H1 (cell line): ENCODE measurements around the gene IGFBP6. TPM values are rescaled to one million over a fixed set of nuclear protein-coding genes. Genes with fewer than 3 reads are reported as not detected.

Source experiments
- CTCF ChIA-PET: fragments of 300-600 bp; sonication (Branson Sonifier 250); formaldehyde crosslinking; loops from one replicate; lab custom pipeline; 2021; ENCODE audit not compliant: partially characterized antibody; lab: Charles Lee
- POLR2A ChIA-PET: fragments of 300-600 bp; sonication (Branson Sonifier 250); formaldehyde crosslinking; loops from one replicate; lab custom pipeline; 2021; ENCODE audit warnings: inconsistent platforms; ENCODE audit not compliant: partially characterized antibody; lab: Charles Lee
- DNase-seq, 2 experiments: peaks; one replicate each; pipeline versions ENCODE4 v3.0.0 to v3.0.0-alpha.2; 2010 to 2022; ENCODE audit warnings: low spot score in 2 of 2, low read depth in 1 of 2, mixed read lengths in 1 of 2
- FAIRE-seq: peaks from 2 replicates; lab custom pipeline; 2011; peaks lifted over from hg19 to GRCh38; lab: Jason Lieb, UNC
- H2AFZ ChIP-seq: 2 replicates; pipeline ENCODE4 v1.8.1; 2012; ENCODE audit warnings: low read length, inconsistent platforms
- H2AK5ac ChIP-seq: 2 replicates; pipeline ENCODE4 v1.6.1; 2013; ENCODE audit warnings: low read depth, low read length
- H2BK120ac ChIP-seq: replicated peaks from 2 replicates; pipeline ENCODE3; 2013; ENCODE audit warnings: low read depth, low read length, inconsistent platforms
- H2BK12ac ChIP-seq: 2 replicates; pipeline ENCODE4 v1.6.1; 2013; ENCODE audit warnings: low read depth, low read length
- H2BK15ac ChIP-seq: 2 replicates; pipeline ENCODE4 v1.6.1; 2013; ENCODE audit warnings: low read length
- H2BK20ac ChIP-seq: 2 replicates; pipeline ENCODE4 v1.6.1; 2013; ENCODE audit warnings: low read length
- H2BK5ac ChIP-seq: 2 replicates; pipeline ENCODE4 v1.6.1; 2013; ENCODE audit warnings: low read depth, low read length
- H3K14ac ChIP-seq: 2 replicates; pipeline ENCODE4 v1.6.1; 2013; ENCODE audit warnings: inconsistent platforms; ENCODE audit not compliant: insufficient read length
- H3K18ac ChIP-seq: 2 replicates; pipeline ENCODE4 v1.6.1; 2013; ENCODE audit warnings: low read length; ENCODE audit errors: extremely low read depth
- H3K23ac ChIP-seq: 2 replicates; pipeline ENCODE4 v1.6.1; 2013; ENCODE audit warnings: inconsistent platforms; ENCODE audit not compliant: insufficient read length
- H3K23me2 ChIP-seq: 2 replicates; pipeline ENCODE4 v1.6.1; 2013; ENCODE audit warnings: low read depth, low read length
- H3K27ac ChIP-seq: 2 replicates; pipeline ENCODE4 v1.6.1; 2011; ENCODE audit warnings: low read depth, low read length, inconsistent platforms
- H3K27me3 ChIP-seq, 4 experiments: replicated peaks in 1 of 4; 1 replicate in 1 of 4; 2 replicates in 3 of 4; pipeline versions ENCODE4 v1.6.1 to v1.8.1; 2011 to 2013; ENCODE audit warnings: low read length in 3 of 4, mild to moderate bottlenecking in 3 of 4, inconsistent platforms in 2 of 4, mixed read lengths in 2 of 4, moderate library complexity in 1 of 4; ENCODE audit not compliant: control insufficient read depth in 3 of 4, insufficient read depth in 3 of 4; ENCODE audit errors: extremely low read depth in 1 of 4
- H3K36me3 ChIP-seq, 4 experiments: 2 replicates each; pipeline versions ENCODE4 v1.6.1 to v1.8.1; 2011 to 2013; ENCODE audit warnings: mild to moderate bottlenecking in 4 of 4, low read length in 3 of 4, moderate library complexity in 2 of 4, control low read depth in 1 of 4, inconsistent platforms in 1 of 4; ENCODE audit not compliant: insufficient read depth in 4 of 4, control insufficient read depth in 2 of 4
- H3K4ac ChIP-seq: replicated peaks from 2 replicates; pipeline ENCODE3; 2013; ENCODE audit warnings: low read length, low read depth, mixed read lengths, inconsistent platforms; ENCODE audit not compliant: insufficient read length
- H3K4me1 ChIP-seq, 4 experiments: replicated peaks in 1 of 4; 1 replicate in 1 of 4; 2 replicates in 3 of 4; pipeline versions ENCODE4 v1.6.1 to v1.8.1; 2011 to 2013; ENCODE audit warnings: low read length in 3 of 4, inconsistent platforms in 2 of 4, mixed read lengths in 1 of 4; ENCODE audit not compliant: insufficient read depth in 4 of 4, control insufficient read depth in 3 of 4
- H3K4me2 ChIP-seq, 2 experiments: 2 replicates each; pipeline versions ENCODE4 v1.6.1 to v1.8.1; 2011 to 2013; ENCODE audit warnings: low read depth in 2 of 2, low read length in 2 of 2, control low read depth in 1 of 2, inconsistent platforms in 1 of 2, mild to moderate bottlenecking in 1 of 2; ENCODE audit not compliant: insufficient read depth in 1 of 2
- H3K4me3 ChIP-seq, 4 experiments: fragments of 200-600, 300-600 bp in 1 of 4; sonication (generic), shearing (Covaris generic), sonication (Bioruptor Twin) in 1 of 4; 2 replicates each; pipeline versions ENCODE4 v1.5.1 to v1.8.1; 2011 to 2016; ENCODE audit warnings: low read length in 4 of 4, low read depth in 3 of 4, control low read depth in 2 of 4, inconsistent platforms in 2 of 4, mild to moderate bottlenecking in 2 of 4, mixed read lengths in 1 of 4, moderate library complexity in 1 of 4; ENCODE audit not compliant: insufficient read depth in 2 of 4; ENCODE audit errors: extremely low read depth in 1 of 4
- H3K56ac ChIP-seq: replicated peaks from 2 replicates; pipeline ENCODE3; 2013; ENCODE audit warnings: low read depth, mild to moderate bottlenecking, mixed read lengths, low read length, inconsistent platforms; ENCODE audit not compliant: insufficient read length
- H3K79me1 ChIP-seq: 2 replicates; pipeline ENCODE4 v1.6.1; 2013; ENCODE audit warnings: low read depth, low read length, control low read depth
- H3K79me2 ChIP-seq, 2 experiments: 2 replicates each; pipeline versions ENCODE4 v1.6.1 to v1.8.1; 2012 to 2013; ENCODE audit warnings: low read length in 2 of 2, mild to moderate bottlenecking in 2 of 2, inconsistent platforms in 1 of 2; ENCODE audit not compliant: insufficient read depth in 2 of 2, control insufficient read depth in 1 of 2
- H3K9ac ChIP-seq, 4 experiments: replicated peaks in 1 of 4; 1 replicate in 1 of 4; 2 replicates in 3 of 4; pipeline versions ENCODE4 v1.6.1 to v1.8.1; 2011 to 2013; ENCODE audit warnings: low read depth in 3 of 4, low read length in 3 of 4, control low read depth in 2 of 4, mild to moderate bottlenecking in 2 of 4, moderate library complexity in 2 of 4, inconsistent platforms in 1 of 4; ENCODE audit errors: extremely low read depth in 1 of 4
- H3K9me3 ChIP-seq, 2 experiments: 2 replicates each; pipeline versions ENCODE4 v1.6.1 to v1.8.1; 2012 to 2013; ENCODE audit warnings: mild to moderate bottlenecking in 2 of 2, moderate library complexity in 2 of 2, control low read depth in 1 of 2, inconsistent platforms in 1 of 2, low read depth in 1 of 2, low read length in 1 of 2, mixed read lengths in 1 of 2; ENCODE audit not compliant: insufficient read depth in 2 of 2
- H4K20me1 ChIP-seq, 2 experiments: replicated peaks in 1 of 2; 2 replicates each; pipeline versions ENCODE3 to v1.8.1; 2011 to 2013; ENCODE audit warnings: inconsistent platforms in 2 of 2, low read length in 2 of 2, mild to moderate bottlenecking in 1 of 2; ENCODE audit not compliant: insufficient read depth in 2 of 2, control insufficient read depth in 1 of 2
- H4K5ac ChIP-seq: 2 replicates; pipeline ENCODE4 v1.6.1; 2013; ENCODE audit warnings: low read length, low read depth, mixed read lengths, inconsistent platforms; ENCODE audit not compliant: insufficient read length
- H4K8ac ChIP-seq: 2 replicates; pipeline ENCODE4 v1.8.0; 2013; ENCODE audit warnings: mild to moderate bottlenecking, moderate library complexity, low read length, inconsistent platforms; ENCODE audit not compliant: insufficient read depth; ENCODE audit errors: extremely low read depth
- H4K91ac ChIP-seq: replicated peaks from 2 replicates; pipeline ENCODE3; 2013; ENCODE audit warnings: low read length, mixed read lengths, inconsistent platforms; ENCODE audit not compliant: insufficient read length
- ASH2L ChIP-seq: fragments of 200-600, 300-600 bp; sonication (generic); IDR thresholded peaks from one replicate; pipeline ENCODE4 v1.7.1; 2017; ENCODE audit warnings: low read length
- BRCA1 ChIP-seq: IDR thresholded peaks from 2 replicates; pipeline ENCODE4 v1.6.1; 2012; ENCODE audit warnings: low read depth, low read length, improper control_type of control experiment
- CHD2 ChIP-seq: IDR thresholded peaks from 2 replicates; pipeline ENCODE4 v1.6.1; 2012; ENCODE audit warnings: low read length, improper control_type of control experiment
- GABPA ChIP-seq: IDR thresholded peaks from 2 replicates; pipeline ENCODE4 v1.6.1; 2011; ENCODE audit warnings: mild to moderate bottlenecking, low read length, moderate library complexity, borderline replicate concordance; ENCODE audit not compliant: insufficient read depth
- KDM5A ChIP-seq: fragments of 200-600 bp; IDR thresholded peaks from 2 replicates; pipeline ENCODE4 v1.7.1; 2012; ENCODE audit warnings: mild to moderate bottlenecking, low read length, inconsistent platforms, mixed read lengths
- MAFK ChIP-seq: IDR thresholded peaks from 2 replicates; pipeline ENCODE4 v1.6.1; 2012; ENCODE audit warnings: low read depth, mild to moderate bottlenecking, improper control_type of control experiment, low read length
- SIRT6 ChIP-seq: IDR thresholded peaks from one replicate; pipeline ENCODE4 v1.7.1; 2012; ENCODE audit warnings: low read length, inconsistent platforms
- SRF ChIP-seq: IDR thresholded peaks from 2 replicates; pipeline ENCODE4 v1.6.1; 2011; ENCODE audit warnings: mild to moderate bottlenecking, low read depth, low read length, moderate library complexity
- TBP ChIP-seq: IDR thresholded peaks from 2 replicates; pipeline ENCODE4 v1.6.1; 2011; ENCODE audit warnings: low read depth, low read length, improper control_type of control experiment
- TCF12 ChIP-seq: IDR thresholded peaks from 2 replicates; pipeline ENCODE4 v1.6.1; 2011; ENCODE audit warnings: low read depth, mild to moderate bottlenecking, low read length
- TEAD4 ChIP-seq: IDR thresholded peaks from 2 replicates; pipeline ENCODE4 v1.6.1; 2012; ENCODE audit warnings: low read depth, low read length, inconsistent platforms, mixed read lengths
- USF2 ChIP-seq: IDR thresholded peaks from 2 replicates; pipeline ENCODE4 v1.6.1; 2011; ENCODE audit warnings: low read length, improper control_type of control experiment
- WGBS, 2 experiments: shearing (Covaris generic) in 1 of 2; methylation state at CpG; one replicate each; pipeline versions ENCODE4 v1.1.6 to v1.1.7; 2013 to 2015; ENCODE audit warnings: low lambda C conversion rate in 2 of 2, mixed read lengths in 2 of 2, inconsistent platforms in 1 of 2, low coverage in 1 of 2, missing lambda C conversion rate in 1 of 2; ENCODE audit not compliant: insufficient replicate concordance in 2 of 2, insufficient coverage in 1 of 2, insufficient read length in 1 of 2; ENCODE audit errors: extremely low coverage in 1 of 2, missing lambda C conversion rate in 1 of 2; 5-methylcytosine and 5-hydroxymethylcytosine counted together
- polyA plus RNA-seq, 7 experiments: library from polyadenylated mRNA; depleted of rRNA in 3 of 7; stranded (reverse) in 5 of 7; unstranded in 2 of 7; fragments of >200 nt in 5 of 7; fragments of 200-250 nt in 2 of 7; gene quantifications; 1 replicate in 5 of 7; 2 replicates in 1 of 7; 4 replicates in 1 of 7; pipeline versions ENCODE4 v1.2.1 to v1.2.3, GENCODE V29; 2011 to 2013; ENCODE audit warnings: missing spikeins in 2 of 7, mixed read lengths in 2 of 7
- total RNA-seq: library from RNA; stranded (reverse); fragmentation: NEBNext Ultra II Directional; extraction: Animal tissue kit (Norgen Biotek cat#: 25700); gene quantifications from 2 replicates; pipeline ENCODE4 v1.2.1, GENCODE V29; 2021

IGFBP6 gene
- total and polyA plus RNA-seq, 2 of the 8 experiments (the other 6 are each of a cell fraction or from before 2014, with no cell fraction given): 13.7 to 14.7 TPM

GRCh38 chr12:53107122-53107521 is 9.7 kb downstream of the IGFBP6 start:
- Histone ChIP-seq H4K8ac (no peak overlapping the region), H3K23me2 (no peaks in the 10 kb centered on the region), H4K5ac (no peak overlapping the region), H3K56ac (no peak overlapping the region), H2BK120ac (no peak overlapping the region), H2BK20ac (no peak overlapping the region), H2BK15ac (no peak overlapping the region), H3K79me2 (no peaks in the 10 kb centered on the region), H2BK12ac (no peak overlapping the region), H3K9me3 (peaks cover 3 to 6% of the 10 kb centered on the region in 2 experiments; a peak in 3 of 4 replicates), H3K27ac (no peak overlapping the region), H3K4me3 (no peak overlapping the region), H3K18ac (no peak overlapping the region), H2AFZ (0 out of 2 replicates have a peak overlapping the region, but pooled peaks have one; percentile 9), H3K4me1 (peaks cover 0 to 5% (median 1%) of the 10 kb centered on the region in 4 experiments; a peak in 5 of 7 replicates), H3K14ac (no peak overlapping the region), H3K9ac (no peak overlapping the region), H2AK5ac (no peak overlapping the region), H4K91ac (no peak overlapping the region), H4K20me1 (no peaks in the 10 kb centered on the region), H2BK5ac (no peak overlapping the region), H3K23ac (no peak overlapping the region), H3K79me1 (no peaks in the 10 kb centered on the region), H3K4ac (no peak overlapping the region), H3K27me3 (no peaks in the 10 kb centered on the region), H3K36me3 (no peaks in the 10 kb centered on the region), H3K4me2 (peak overlapping the region; percentile 36 to 41; a peak in 3 of 4 replicates)
- TF ChIP-seq BRCA1 (no peak), ASH2L (no peak), KDM5A (no peak), TCF12 (no peak), CHD2 (no peak), SIRT6 (no peak), GABPA (no peak), MAFK (no peak), USF2 (no peak), SRF (no peak), TEAD4 (no peak), TBP (no peak)
- FAIRE-seq (no peak), DNase-seq (no peak)
- 33% methylated on average over 7 of the region's 7 CpGs; no CpG with 5 or more reads in 1 of the 2 experiments for WGBS, 2 experiments
- POLR2A ChIA-PET: no interaction called here
- CTCF ChIA-PET: interaction anchor here (0.6 to 19.1 kb wide), 3 partner anchors 8 to 346 kb away, joined by 3 to 531 read pairs (median 8); partner anchors contain the start of gene SPRYD3
